HCT116 (cell line): ENCODE data around the gene TSC22D4. TPM values are rescaled to one million over a fixed set of nuclear protein-coding genes. Genes with fewer than 3 reads are reported as not detected.

ENCODE experiments used
- ATAC-seq: fragments of 200-7000 bp; cut with Tn5 transposase; 2 replicates; pipeline ENCODE4 v1.9.1; 2020; ENCODE audit warnings: mild to moderate bottlenecking, moderate library complexity
- BruUV-seq: library from RNA; stranded (reverse); fragments of 400-500 nt; replicated peaks from 2 replicates; lab custom pipeline; 2021; lab: Mats Ljungman, UMichigan
- CTCF ChIA-PET: fragments of 300-600 bp; sonication (Branson Sonifier 250); formaldehyde crosslinking; loops from one replicate; lab custom pipeline; 2021; ENCODE audit warnings: antibody characterized with exemption; lab: Charles Lee
- POLR2A ChIA-PET: fragments of 300-600, 350-600 bp; sonication (Branson Sonifier 250); formaldehyde crosslinking; loops from one replicate; lab custom pipeline; 2021; ENCODE audit warnings: antibody characterized with exemption; lab: Charles Lee
- RAD21 ChIA-PET, 2 experiments: fragments of 300-600 bp; sonication (Branson Sonifier 250); formaldehyde crosslinking; loops; one replicate each; lab custom pipeline; 2023; ENCODE audit warnings: low total read pairs in 2 of 2; ENCODE audit not compliant: uncharacterized antibody in 2 of 2, unreplicated experiment in 2 of 2, low non-redundant PET in 1 of 2; lab: Charles Lee
- DNase-seq: peaks from one replicate; pipeline ENCODE4 v3.0.0-alpha.2; 2010; ENCODE audit warnings: low read depth, low spot score
- H2AFZ ChIP-seq: fragments of 200-600 bp; shearing (Covaris generic), sonication (generic); 2 replicates; pipeline ENCODE4 v1.6.1; 2017; ENCODE audit warnings: low read depth, mixed run types, mixed read lengths, antibody characterized with exemption, low read length; ENCODE audit not compliant: poor library complexity, severe bottlenecking
- H3K27ac ChIP-seq: 2 replicates; pipeline ENCODE4 v1.5.1; 2012; ENCODE audit warnings: low read depth, low read length
- H3K27me3 ChIP-seq: fragments of 200-600 bp; sonication (generic); 2 replicates; pipeline ENCODE4 v1.6.1; 2016; ENCODE audit warnings: mixed run types, low read length, mixed read lengths; ENCODE audit not compliant: insufficient read depth
- H3K36me3 ChIP-seq, 2 experiments: fragments of 200-500 bp in 1 of 2; fragments of 200-600 bp in 1 of 2; sonication (Bioruptor generic) in 1 of 2; sonication (generic) in 1 of 2; 2 replicates each; pipeline versions ENCODE4 v1.5.1 to v1.6.1; 2014 to 2016; ENCODE audit warnings: low read length in 2 of 2, inconsistent platforms in 1 of 2, mixed read lengths in 1 of 2, mixed run types in 1 of 2; ENCODE audit not compliant: insufficient read depth in 2 of 2, control insufficient read depth in 1 of 2
- H3K4me1 ChIP-seq, 2 experiments: fragments of 200-600 bp in 1 of 2; sonication (generic) in 1 of 2; 2 replicates each; pipeline versions ENCODE4 v1.5.1 to v1.6.1; 2012 to 2017; ENCODE audit warnings: low read length in 2 of 2, inconsistent platforms in 1 of 2, mild to moderate bottlenecking in 1 of 2, mixed read lengths in 1 of 2, mixed run types in 1 of 2, moderate library complexity in 1 of 2; ENCODE audit not compliant: insufficient read depth in 2 of 2, control insufficient read depth in 1 of 2
- H3K4me2 ChIP-seq: fragments of 200-600 bp; sonication (generic); 2 replicates; pipeline ENCODE4 v1.6.1; 2017; ENCODE audit warnings: mixed run types, low read length, mixed read lengths
- H3K4me3 ChIP-seq, 2 experiments: fragments of 200-600 bp in 1 of 2; sonication (generic) in 1 of 2; replicated peaks in 1 of 2; 2 replicates each; pipeline ENCODE4 v1.5.1; 2011 to 2016; ENCODE audit warnings: low read length in 2 of 2, control low read depth in 1 of 2, low read depth in 1 of 2, mild to moderate bottlenecking in 1 of 2, mixed read lengths in 1 of 2, mixed run types in 1 of 2
- H3K79me2 ChIP-seq: fragments of 200-600 bp; sonication (generic); 2 replicates; pipeline ENCODE4 v1.6.1; 2017; ENCODE audit warnings: mild to moderate bottlenecking, mixed run types, low read length, moderate library complexity, mixed read lengths; ENCODE audit not compliant: insufficient read depth
- H3K9ac ChIP-seq: fragments of 200-600 bp; sonication (generic); 2 replicates; pipeline ENCODE4 v1.6.1; 2016; ENCODE audit warnings: low read length, mixed read lengths
- H3K9me2 ChIP-seq: fragments of 200-600 bp; sonication (generic), shearing (Covaris generic); 2 replicates; pipeline ENCODE4 v1.6.1; 2017; ENCODE audit warnings: mixed run types, mild to moderate bottlenecking, moderate library complexity; ENCODE audit not compliant: insufficient read depth
- H3K9me3 ChIP-seq, 2 experiments: fragments of 200-500 bp in 1 of 2; fragments of 200-600 bp in 1 of 2; sonication (Bioruptor generic) in 1 of 2; sonication (generic) in 1 of 2; 2 replicates each; pipeline ENCODE4 v1.6.1; 2014 to 2017; ENCODE audit warnings: low read length in 2 of 2, mixed read lengths in 2 of 2, inconsistent platforms in 1 of 2, low read depth in 1 of 2, mild to moderate bottlenecking in 1 of 2, mixed run types in 1 of 2, moderate library complexity in 1 of 2; ENCODE audit not compliant: control insufficient read depth in 1 of 2, insufficient read depth in 1 of 2
- H4K20me1 ChIP-seq: fragments of 200-600 bp; sonication (generic), shearing (Covaris generic); 2 replicates; pipeline ENCODE4 v1.6.1; 2017; ENCODE audit warnings: mixed run types, mild to moderate bottlenecking, moderate library complexity; ENCODE audit not compliant: insufficient read depth
- CBX3 ChIP-seq: IDR thresholded peaks from 2 replicates; pipeline ENCODE4 v1.6.1; 2012; ENCODE audit warnings: low read depth
- CEBPB ChIP-seq: IDR thresholded peaks from 2 replicates; pipeline ENCODE4 v1.6.1; 2012; ENCODE audit warnings: low read depth
- FOSL1 ChIP-seq: IDR thresholded peaks from 2 replicates; pipeline ENCODE4 v1.6.1; 2012; ENCODE audit warnings: low read depth
- RAD21 ChIP-seq: IDR thresholded peaks from 2 replicates; pipeline ENCODE4 v1.6.1; 2012; ENCODE audit warnings: low read depth, mild to moderate bottlenecking
- intact Hi-C: fragments of 100-400 bp; cut with micrococcal nuclease; formaldehyde crosslinking; loops from 2 replicates; pipeline ENCODE4 v1.10.0; 2022
- total RNA-seq: library from RNA; stranded (reverse); gene quantifications from one replicate; pipeline ENCODE4 v1.2.1, GENCODE V29; 2021; ENCODE audit not compliant: unreplicated experiment
- TF ChIP-seq, protein P1 (sequence below): IDR thresholded peaks from 2 replicates; pipeline ENCODE4 v1.6.1; 2012; ENCODE audit warnings: low read depth
- TF ChIP-seq, protein P2 (sequence below): IDR thresholded peaks from 2 replicates; pipeline ENCODE4 v1.6.1; 2012

Gene TSC22D4
- total RNA-seq, 1 experiment from 2014 or later, result 36.9 TPM

DNA sequence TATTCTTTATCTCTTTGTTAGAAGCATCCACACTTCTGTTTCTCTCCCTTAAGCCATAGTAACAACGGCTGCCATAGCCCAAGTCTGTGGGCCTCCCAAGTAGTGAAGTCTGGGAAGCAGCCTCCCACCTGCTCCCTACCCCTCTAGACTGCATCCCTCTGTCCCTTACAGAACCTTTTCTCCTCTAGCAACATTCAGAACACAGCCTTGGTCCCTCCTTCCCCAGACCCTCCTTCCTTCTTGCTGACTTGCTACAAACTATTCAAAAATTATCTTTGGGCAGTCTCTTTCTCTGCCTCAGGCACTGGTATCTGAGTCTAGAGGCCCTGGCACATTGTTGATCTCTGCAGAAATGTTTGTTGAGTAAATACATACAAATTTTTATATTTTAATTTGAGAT lies 2.5 kb upstream of the TSC22D4 start:
- Histone ChIP-seq H3K9ac (no peak overlapping the region), H3K27ac (no peak overlapping the region), H3K36me3 (peaks cover 0 to 2% of the 10 kb centered on the region in 2 experiments; a peak in 1 of 4 replicates), H3K9me3 (no peaks in the 10 kb centered on the region), H3K4me3 (no peak overlapping the region), H3K4me2 (no peak overlapping the region), H3K9me2 (no peaks in the 10 kb centered on the region), H2AFZ (no peak overlapping the region), H3K27me3 (no peaks in the 10 kb centered on the region), H4K20me1 (no peaks in the 10 kb centered on the region), H3K4me1 (peaks cover 15 to 52% of the 10 kb centered on the region in 2 experiments), H3K79me2 (peaks cover 6% of the 10 kb centered on the region; the same call in 1 of the 2 replicates)
- TF ChIP-seq CBX3 (no peak), FOSL1 (no peak), RAD21 (no peak), CEBPB (no peak)
- TF ChIP-seq, protein P1, sequence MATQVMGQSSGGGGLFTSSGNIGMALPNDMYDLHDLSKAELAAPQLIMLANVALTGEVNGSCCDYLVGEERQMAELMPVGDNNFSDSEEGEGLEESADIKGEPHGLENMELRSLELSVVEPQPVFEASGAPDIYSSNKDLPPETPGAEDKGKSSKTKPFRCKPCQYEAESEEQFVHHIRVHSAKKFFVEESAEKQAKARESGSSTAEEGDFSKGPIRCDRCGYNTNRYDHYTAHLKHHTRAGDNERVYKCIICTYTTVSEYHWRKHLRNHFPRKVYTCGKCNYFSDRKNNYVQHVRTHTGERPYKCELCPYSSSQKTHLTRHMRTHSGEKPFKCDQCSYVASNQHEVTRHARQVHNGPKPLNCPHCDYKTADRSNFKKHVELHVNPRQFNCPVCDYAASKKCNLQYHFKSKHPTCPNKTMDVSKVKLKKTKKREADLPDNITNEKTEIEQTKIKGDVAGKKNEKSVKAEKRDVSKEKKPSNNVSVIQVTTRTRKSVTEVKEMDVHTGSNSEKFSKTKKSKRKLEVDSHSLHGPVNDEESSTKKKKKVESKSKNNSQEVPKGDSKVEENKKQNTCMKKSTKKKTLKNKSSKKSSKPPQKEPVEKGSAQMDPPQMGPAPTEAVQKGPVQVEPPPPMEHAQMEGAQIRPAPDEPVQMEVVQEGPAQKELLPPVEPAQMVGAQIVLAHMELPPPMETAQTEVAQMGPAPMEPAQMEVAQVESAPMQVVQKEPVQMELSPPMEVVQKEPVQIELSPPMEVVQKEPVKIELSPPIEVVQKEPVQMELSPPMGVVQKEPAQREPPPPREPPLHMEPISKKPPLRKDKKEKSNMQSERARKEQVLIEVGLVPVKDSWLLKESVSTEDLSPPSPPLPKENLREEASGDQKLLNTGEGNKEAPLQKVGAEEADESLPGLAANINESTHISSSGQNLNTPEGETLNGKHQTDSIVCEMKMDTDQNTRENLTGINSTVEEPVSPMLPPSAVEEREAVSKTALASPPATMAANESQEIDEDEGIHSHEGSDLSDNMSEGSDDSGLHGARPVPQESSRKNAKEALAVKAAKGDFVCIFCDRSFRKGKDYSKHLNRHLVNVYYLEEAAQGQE, result no peak
- TF ChIP-seq, protein P2, sequence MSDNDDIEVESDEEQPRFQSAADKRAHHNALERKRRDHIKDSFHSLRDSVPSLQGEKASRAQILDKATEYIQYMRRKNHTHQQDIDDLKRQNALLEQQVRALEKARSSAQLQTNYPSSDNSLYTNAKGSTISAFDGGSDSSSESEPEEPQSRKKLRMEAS, result no peak
- DNase-seq, result no peak
- CTCF ChIA-PET, result interaction anchor here (1.6 to 2.6 kb wide), 2 partner anchors 12 to 78 kb away, joined by 7 to 11 read pairs; no protein-coding TSS in a partner anchor
- RAD21 ChIA-PET, result no interaction called here
- BruUV-seq, result no TSS peak
- ATAC-seq, result no peak
- POLR2A ChIA-PET, result no interaction called here
- intact Hi-C loops, result no loop called here
